LNCaP clone FGC (cell line): ENCODE measurements around the gene CHSY3.

Experiments
- DNase-seq: peaks from one replicate; pipeline ENCODE4 v3.0.0-alpha.2; 2011; ENCODE audit warnings: low read depth
- H3K4me3 ChIP-seq: 2 replicates; pipeline ENCODE4 v1.5.1; 2011; ENCODE audit warnings: mild to moderate bottlenecking, low read depth, low read length, control low read depth
- CTCF ChIP-seq: IDR thresholded peaks from 2 replicates; pipeline ENCODE4 v1.5.1; 2012; ENCODE audit warnings: mild to moderate bottlenecking; ENCODE audit not compliant: control insufficient read depth, insufficient read depth; ENCODE audit errors: extremely low read depth

The CHSY3 gene

GRCh38 chr5:130068101-130068500 lies 163.8 kb downstream of the CHSY3 start:
- no peak for DNase-seq
- no peak for TF ChIP-seq CTCF
- H3K4me3 ChIP-seq = no peak overlapping the region

- H3K4me3 ChIP-seq = no peak overlapping the region
- peak; percentile 7 for DNase-seq
- TF ChIP-seq CTCF = no peak
These were observed 164.7 kb downstream of the CHSY3 start for GRCh38 chr5:130068988-130069387.

GRCh38 chr5:130074820-130075219 lies 170.6 kb downstream of the CHSY3 start:
- no peak for DNase-seq
- H3K4me3 ChIP-seq = no peak overlapping the region
- TF ChIP-seq CTCF = no peak

- TF ChIP-seq CTCF = peak; percentile 37
- H3K4me3 ChIP-seq = no peak overlapping the region
- DNase-seq = no peak
These were observed 172.7 kb downstream of the CHSY3 start for GRCh38 chr5:130077007-130077406.

GRCh38 chr5:130078661-130079060 lies 174.4 kb downstream of the CHSY3 start:
- H3K4me3 ChIP-seq = no peak overlapping the region
- no peak for TF ChIP-seq CTCF
- DNase-seq = no peak

GRCh38 chr5:130090569-130091270 lies 186.5 kb downstream of the CHSY3 start:
- no peak for DNase-seq
- no peak overlapping the region for H3K4me3 ChIP-seq
- no peak for TF ChIP-seq CTCF

GRCh38 chr5:130092991-130093390 lies 188.7 kb downstream of the CHSY3 start:
- TF ChIP-seq CTCF = no peak
- DNase-seq = no peak
- H3K4me3 ChIP-seq = no peak overlapping the region
